HCT116 (cell line): ENCODE data around the gene CELF2.

Experiments
- POLR2A ChIP-seq: IDR thresholded peaks from 2 replicates; pipeline ENCODE4 v1.7.0; 2011; ENCODE audit warnings: borderline replicate concordance; ENCODE audit not compliant: insufficient read depth, insufficient read length; ENCODE audit errors: extremely low read depth
- SIN3A ChIP-seq: IDR thresholded peaks from 2 replicates; pipeline ENCODE4 v1.6.1; 2012; ENCODE audit warnings: low read depth
- SRF ChIP-seq: IDR thresholded peaks from 2 replicates; pipeline ENCODE4 v1.6.1; 2012; ENCODE audit warnings: low read depth
- TF ChIP-seq, protein P1 (sequence below), 3 experiments: fragments of 200-600 bp in 1 of 3; sonication (generic) in 1 of 3; IDR thresholded peaks in 2 of 3; conservative IDR thresholded peaks in 1 of 3; 2 replicates each; pipeline ENCODE4 v1.5.1; 2012 to 2017; ENCODE audit warnings: low read depth in 2 of 3, low read length in 2 of 3, antibody characterized with exemption in 1 of 3, borderline replicate concordance in 1 of 3, control low read depth in 1 of 3, mild to moderate bottlenecking in 1 of 3, mixed read lengths in 1 of 3, mixed run types in 1 of 3, moderate library complexity in 1 of 3; ENCODE audit not compliant: insufficient read depth in 1 of 3

DNA sequence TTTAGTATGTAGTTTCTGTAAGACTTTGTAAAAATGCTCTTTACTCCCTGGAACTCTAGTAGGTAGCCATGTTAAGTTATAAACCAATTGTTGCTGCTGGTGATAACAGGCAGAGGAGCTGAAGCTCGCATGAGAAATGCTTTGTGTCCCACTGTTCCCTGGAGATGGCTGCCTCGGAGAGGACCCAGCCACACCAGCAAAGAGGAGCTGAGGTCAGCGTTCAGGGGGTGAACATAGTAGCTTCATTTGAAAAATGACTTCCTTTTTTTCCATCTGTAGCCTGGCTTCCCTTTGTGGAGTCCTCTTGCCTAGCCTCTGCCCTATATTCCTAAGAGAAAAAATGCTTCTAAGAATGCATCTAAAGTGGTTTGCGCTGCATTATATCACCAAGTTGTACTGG lies 20.3 kb downstream of the CELF2 start:
- TF ChIP-seq POLR2A (no peak), SIN3A (no peak), SRF (no peak)
- TF ChIP-seq, protein P1, sequence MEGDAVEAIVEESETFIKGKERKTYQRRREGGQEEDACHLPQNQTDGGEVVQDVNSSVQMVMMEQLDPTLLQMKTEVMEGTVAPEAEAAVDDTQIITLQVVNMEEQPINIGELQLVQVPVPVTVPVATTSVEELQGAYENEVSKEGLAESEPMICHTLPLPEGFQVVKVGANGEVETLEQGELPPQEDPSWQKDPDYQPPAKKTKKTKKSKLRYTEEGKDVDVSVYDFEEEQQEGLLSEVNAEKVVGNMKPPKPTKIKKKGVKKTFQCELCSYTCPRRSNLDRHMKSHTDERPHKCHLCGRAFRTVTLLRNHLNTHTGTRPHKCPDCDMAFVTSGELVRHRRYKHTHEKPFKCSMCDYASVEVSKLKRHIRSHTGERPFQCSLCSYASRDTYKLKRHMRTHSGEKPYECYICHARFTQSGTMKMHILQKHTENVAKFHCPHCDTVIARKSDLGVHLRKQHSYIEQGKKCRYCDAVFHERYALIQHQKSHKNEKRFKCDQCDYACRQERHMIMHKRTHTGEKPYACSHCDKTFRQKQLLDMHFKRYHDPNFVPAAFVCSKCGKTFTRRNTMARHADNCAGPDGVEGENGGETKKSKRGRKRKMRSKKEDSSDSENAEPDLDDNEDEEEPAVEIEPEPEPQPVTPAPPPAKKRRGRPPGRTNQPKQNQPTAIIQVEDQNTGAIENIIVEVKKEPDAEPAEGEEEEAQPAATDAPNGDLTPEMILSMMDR (IDR thresholded peaks at IDR 0.05 in 2 of 3, conservative IDR thresholded peaks at IDR 0.05 in 1 of 3; ENCODE audit: borderline replicate concordance in 1 of 3, insufficient read depth in 1 of 3, low read depth in 2 of 3, low read length in 2 of 3) = no peak
